Activated CD8-positive, alpha-beta memory T cell treated with anti-CD3 and anti-CD28 coated beads for 48 hours (primary cell): ENCODE results near the gene CHRND.
A peak's percentile ranks its signal among the peaks of the same experiment; 100 is the strongest.

Source experiments
- DNase-seq, 3 experiments: peaks; one replicate each; pipeline ENCODE4 v3.0.0-alpha.2; 2020; ENCODE audit warnings: low read depth in 2 of 3, low spot score in 2 of 3

CHRND gene

GRCh38 chr2:232502911-232503808 is 22.8 kb upstream of the CHRND start:
- no peak for DNase-seq

GRCh38 chr2:232503809-232504323 is 22.1 kb upstream of the CHRND start:
- DNase-seq = no peak

GRCh38 chr2:232504438-232504837 is 21.5 kb upstream of the CHRND start:
- no peak for DNase-seq

- no peak for DNase-seq
Observed at GRCh38 chr2:232505856-232506255, 20.1 kb upstream of the CHRND start.

GRCh38 chr2:232506709-232507108 is 19.3 kb upstream of the CHRND start:
- no peak for DNase-seq

- DNase-seq = no peak
Observed at GRCh38 chr2:232508251-232508650, 17.7 kb upstream of the CHRND start.

- no peak for DNase-seq
Observed at GRCh38 chr2:232511336-232511890, 14.5 kb upstream of the CHRND start.

- no peak for DNase-seq
Observed at GRCh38 chr2:232512602-232513001, 13.4 kb upstream of the CHRND start.

GRCh38 chr2:232513353-232513752 is 12.6 kb upstream of the CHRND start:
- DNase-seq = no peak

GRCh38 chr2:232515639-232516038 is 10.3 kb upstream of the CHRND start:
- DNase-seq = no peak

- no peak for DNase-seq
Observed at GRCh38 chr2:232516551-232516950, 9.4 kb upstream of the CHRND start.

GRCh38 chr2:232518844-232519243 is 7.1 kb upstream of the CHRND start:
- DNase-seq = no peak

- DNase-seq = no peak
Observed at GRCh38 chr2:232519581-232520438, 6.2 kb upstream of the CHRND start, which contains the start of gene PRSS56. Gene PRSS56 (plus strand): TSS chr2:232520388. CDS start chr2:232520599, 211 bp downstream.

- DNase-seq = no peak
Observed at GRCh38 chr2:232520489-232520888, 5.5 kb upstream of the CHRND start.

- no peak for DNase-seq
Observed at GRCh38 chr2:232521098-232521497, 4.9 kb upstream of the CHRND start.

- peak; percentile 32 to 68 (median 66) for DNase-seq
Observed at GRCh38 chr2:232521959-232522622, 3.9 kb upstream of the CHRND start.

GRCh38 chr2:232522623-232523401 is 3.1 kb upstream of the CHRND start:
- DNase-seq = no peak

GRCh38 chr2:232523402-232523681 is 2.6 kb upstream of the CHRND start:
- DNase-seq = no peak

GRCh38 chr2:232523682-232524597 is 2.0 kb upstream of the CHRND start:
- peak in 1 of 3 experiments; percentile 19 for DNase-seq
